ENCODE results near the gene PER1. TPM values are rescaled to one million over a fixed set of nuclear protein-coding genes. Genes with fewer than 3 reads are reported as not detected.

Gene PER1
- total and polyA plus RNA-seq, 2 of the 13 experiments (the other 11 are each of a cell fraction or from before 2014, with no cell fraction given), result 2.6 to 3.6 TPM

- no peak for TF ChIP-seq ZFP36L2 (CRISPR knock-in tag; IDR thresholded peaks at IDR 0.05)
- no peak for TF ChIP-seq ZBTB33 (CRISPR knock-in tag; IDR thresholded peaks at IDR 0.05)
- TF ChIP-seq ZSCAN5A (CRISPR knock-in tag; IDR thresholded peaks at IDR 0.05; ENCODE audit: borderline replicate concordance), result no peak
- TF ChIP-seq KAT8 (CRISPR knock-in tag; IDR thresholded peaks at IDR 0.05), result no peak
- TF ChIP-seq ZZZ3 (CRISPR knock-in tag; IDR thresholded peaks at IDR 0.05; ENCODE audit: borderline replicate concordance), result no peak
- TF ChIP-seq TBX3 (IDR thresholded peaks at IDR 0.05; ENCODE audit: borderline replicate concordance), result 0 out of 2 replicates have a peak, but pooled peaks have one; percentile 8
- TF ChIP-seq RFX5 (IDR thresholded peaks at IDR 0.05; ENCODE audit: low read depth, low read length), result no peak
- TF ChIP-seq SMC3 (IDR thresholded peaks at IDR 0.05; ENCODE audit: low read length), result no peak
- TF ChIP-seq ZNF605 (CRISPR knock-in tag; IDR thresholded peaks at IDR 0.05), result no peak
- no peak for TF ChIP-seq FOXA1 (IDR thresholded peaks at IDR 0.05)
- TF ChIP-seq FOXA1 (CRISPR knock-in tag; IDR thresholded peaks at IDR 0.05), result 0 out of 2 replicates have a peak, but pooled peaks have one; percentile 16
- TF ChIP-seq HOXD1 (CRISPR knock-in tag; IDR thresholded peaks at IDR 0.05), result no peak
- no peak for TF ChIP-seq NR2F1 (CRISPR knock-in tag; IDR thresholded peaks at IDR 0.05)
- TF ChIP-seq, protein P1, sequence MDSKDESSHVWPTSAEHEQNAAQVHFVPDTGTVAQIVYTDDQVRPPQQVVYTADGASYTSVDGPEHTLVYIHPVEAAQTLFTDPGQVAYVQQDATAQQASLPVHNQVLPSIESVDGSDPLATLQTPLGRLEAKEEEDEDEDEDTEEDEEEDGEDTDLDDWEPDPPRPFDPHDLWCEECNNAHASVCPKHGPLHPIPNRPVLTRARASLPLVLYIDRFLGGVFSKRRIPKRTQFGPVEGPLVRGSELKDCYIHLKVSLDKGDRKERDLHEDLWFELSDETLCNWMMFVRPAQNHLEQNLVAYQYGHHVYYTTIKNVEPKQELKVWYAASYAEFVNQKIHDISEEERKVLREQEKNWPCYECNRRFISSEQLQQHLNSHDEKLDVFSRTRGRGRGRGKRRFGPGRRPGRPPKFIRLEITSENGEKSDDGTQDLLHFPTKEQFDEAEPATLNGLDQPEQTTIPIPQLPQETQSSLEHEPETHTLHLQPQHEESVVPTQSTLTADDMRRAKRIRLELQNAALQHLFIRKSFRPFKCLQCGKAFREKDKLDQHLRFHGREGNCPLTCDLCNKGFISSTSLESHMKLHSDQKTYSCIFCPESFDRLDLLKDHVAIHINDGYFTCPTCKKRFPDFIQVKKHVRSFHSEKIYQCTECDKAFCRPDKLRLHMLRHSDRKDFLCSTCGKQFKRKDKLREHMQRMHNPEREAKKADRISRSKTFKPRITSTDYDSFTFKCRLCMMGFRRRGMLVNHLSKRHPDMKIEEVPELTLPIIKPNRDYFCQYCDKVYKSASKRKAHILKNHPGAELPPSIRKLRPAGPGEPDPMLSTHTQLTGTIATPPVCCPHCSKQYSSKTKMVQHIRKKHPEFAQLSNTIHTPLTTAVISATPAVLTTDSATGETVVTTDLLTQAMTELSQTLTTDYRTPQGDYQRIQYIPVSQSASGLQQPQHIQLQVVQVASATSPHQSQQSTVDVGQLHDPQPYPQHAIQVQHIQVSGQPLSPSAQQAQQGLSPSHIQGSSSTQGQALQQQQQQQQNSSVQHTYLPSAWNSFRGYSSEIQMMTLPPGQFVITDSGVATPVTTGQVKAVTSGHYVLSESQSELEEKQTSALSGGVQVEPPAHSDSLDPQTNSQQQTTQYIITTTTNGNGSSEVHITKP (CRISPR knock-in tag; IDR thresholded peaks at IDR 0.05; ENCODE audit: low read depth), result no peak
- no peak for TF ChIP-seq RNF2 (conservative IDR thresholded peaks at IDR 0.05; ENCODE audit: low read depth)
- no peak for TF ChIP-seq ZNF556 (CRISPR knock-in tag; IDR thresholded peaks at IDR 0.05; ENCODE audit: borderline replicate concordance)
- TF ChIP-seq, protein P2, sequence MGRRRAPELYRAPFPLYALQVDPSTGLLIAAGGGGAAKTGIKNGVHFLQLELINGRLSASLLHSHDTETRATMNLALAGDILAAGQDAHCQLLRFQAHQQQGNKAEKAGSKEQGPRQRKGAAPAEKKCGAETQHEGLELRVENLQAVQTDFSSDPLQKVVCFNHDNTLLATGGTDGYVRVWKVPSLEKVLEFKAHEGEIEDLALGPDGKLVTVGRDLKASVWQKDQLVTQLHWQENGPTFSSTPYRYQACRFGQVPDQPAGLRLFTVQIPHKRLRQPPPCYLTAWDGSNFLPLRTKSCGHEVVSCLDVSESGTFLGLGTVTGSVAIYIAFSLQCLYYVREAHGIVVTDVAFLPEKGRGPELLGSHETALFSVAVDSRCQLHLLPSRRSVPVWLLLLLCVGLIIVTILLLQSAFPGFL (CRISPR knock-in tag; IDR thresholded peaks at IDR 0.05), result no peak
- TF ChIP-seq ZNF770 (CRISPR knock-in tag; IDR thresholded peaks at IDR 0.05), result peak; percentile 92
- TF ChIP-seq ZNF460 (CRISPR knock-in tag; IDR thresholded peaks at IDR 0.05; ENCODE audit: borderline replicate concordance), result no peak
- no peak for TF ChIP-seq REXO4 (CRISPR knock-in tag; IDR thresholded peaks at IDR 0.05; ENCODE audit: borderline replicate concordance)
These were observed 1.9 kb upstream of the PER1 start (continued) for GRCh38 chr17:8153957-8154607.

Measured in HepG2 (cell line).